Trophoblast cell (in vitro differentiated cells and primary cell): ENCODE measurements around the gene DOCK2.

Source experiments
- DNase-seq, 2 donors: peaks; one replicate each; pipeline ENCODE4 v3.0.0-alpha.2; 2016
- H2AFZ ChIP-seq: 2 replicates; pipeline ENCODE4 v1.6.1; 2013; ENCODE audit warnings: low read length, moderate library complexity, mild to moderate bottlenecking; ENCODE audit not compliant: insufficient read depth, poor library complexity
- H2AK5ac ChIP-seq: 2 replicates; pipeline ENCODE4 v1.6.1; 2013; ENCODE audit warnings: mild to moderate bottlenecking, low read length
- H2BK120ac ChIP-seq: 2 replicates; pipeline ENCODE4 v1.6.1; 2013; ENCODE audit warnings: low read length, mild to moderate bottlenecking, moderate library complexity; ENCODE audit not compliant: insufficient read depth, poor library complexity
- H2BK12ac ChIP-seq: 2 replicates; pipeline ENCODE4 v1.6.1; 2013; ENCODE audit warnings: mild to moderate bottlenecking, low read length, moderate library complexity
- H2BK5ac ChIP-seq: 2 replicates; pipeline ENCODE4 v1.6.1; 2013; ENCODE audit warnings: low read length, low read depth, moderate library complexity, mild to moderate bottlenecking; ENCODE audit not compliant: poor library complexity
- H3K14ac ChIP-seq: 2 replicates; pipeline ENCODE4 v1.6.1; 2013; ENCODE audit warnings: mild to moderate bottlenecking, low read length
- H3K18ac ChIP-seq: 2 replicates; pipeline ENCODE4 v1.6.1; 2013; ENCODE audit warnings: mild to moderate bottlenecking, low read length
- H3K23ac ChIP-seq: 2 replicates; pipeline ENCODE4 v1.6.1; 2013; ENCODE audit warnings: low read length
- H3K27ac ChIP-seq: 2 replicates; pipeline ENCODE4 v1.5.1; 2013; ENCODE audit warnings: low read depth, mild to moderate bottlenecking, inconsistent platforms, low read length, moderate library complexity
- H3K27me3 ChIP-seq: 2 replicates; pipeline ENCODE4 v1.6.1; 2013; ENCODE audit warnings: inconsistent platforms, mild to moderate bottlenecking, low read length, moderate library complexity; ENCODE audit not compliant: insufficient read depth
- H3K36me3 ChIP-seq, 2 experiments: 1 replicate in 1 of 2; 2 replicates in 1 of 2; pipeline ENCODE4 v1.6.1; 2013; ENCODE audit warnings: low read length in 2 of 2, mild to moderate bottlenecking in 2 of 2, moderate library complexity in 1 of 2; ENCODE audit not compliant: insufficient read depth in 2 of 2, control insufficient read depth in 1 of 2
- H3K4ac ChIP-seq: 2 replicates; pipeline ENCODE4 v1.6.1; 2013; ENCODE audit warnings: low read depth, mild to moderate bottlenecking, low read length, moderate library complexity
- H3K4me1 ChIP-seq, 2 experiments: 1 replicate in 1 of 2; 2 replicates in 1 of 2; pipeline ENCODE4 v1.6.1; 2013; ENCODE audit warnings: low read length in 2 of 2, mild to moderate bottlenecking in 2 of 2, moderate library complexity in 1 of 2; ENCODE audit not compliant: insufficient read depth in 2 of 2, control insufficient read depth in 1 of 2
- H3K4me2 ChIP-seq: 2 replicates; pipeline ENCODE4 v1.6.1; 2013; ENCODE audit warnings: inconsistent platforms, mild to moderate bottlenecking, low read length, moderate library complexity
- H3K4me3 ChIP-seq: 2 replicates; pipeline ENCODE4 v1.5.1; 2013; ENCODE audit warnings: mild to moderate bottlenecking, low read depth, low read length, inconsistent platforms
- H3K79me1 ChIP-seq: one replicate; pipeline ENCODE4 v1.6.1; 2013; ENCODE audit warnings: low read length
- H3K79me2 ChIP-seq: 2 replicates; pipeline ENCODE4 v1.6.1; 2013; ENCODE audit warnings: low read length, mild to moderate bottlenecking; ENCODE audit not compliant: control insufficient read depth, insufficient read depth, poor library complexity
- H3K9ac ChIP-seq: 2 replicates; pipeline ENCODE4 v1.6.1; 2013; ENCODE audit warnings: mild to moderate bottlenecking, low read length
- H3K9me3 ChIP-seq: 2 replicates; pipeline ENCODE4 v1.6.1; 2013; ENCODE audit warnings: low read depth, mild to moderate bottlenecking, control low read depth, inconsistent platforms, low read length; ENCODE audit not compliant: insufficient read depth
- H4K12ac ChIP-seq: 2 replicates; pipeline ENCODE4 v1.6.1; 2013; ENCODE audit warnings: low read depth, mild to moderate bottlenecking, low read length, moderate library complexity
- H4K8ac ChIP-seq: 2 replicates; pipeline ENCODE4 v1.6.1; 2013; ENCODE audit warnings: low read depth, mild to moderate bottlenecking, low read length, moderate library complexity
- H4K91ac ChIP-seq: one replicate; pipeline ENCODE4 v1.6.1; 2013; ENCODE audit warnings: low read depth, mild to moderate bottlenecking, low read length, moderate library complexity
- WGBS: extraction: QIAGEN DNeasy Blood & Tissue Kit; methylation state at CpG from one replicate; pipeline ENCODE4 v1.1.7; 2013; ENCODE audit warnings: missing lambda C conversion rate; ENCODE audit not compliant: insufficient read length, insufficient coverage; ENCODE audit errors: extremely low coverage; 5-methylcytosine and 5-hydroxymethylcytosine counted together

Gene DOCK2

GRCh38 chr5:169978714-169979113 lies 341.6 kb downstream of the DOCK2 start:
- Histone ChIP-seq H3K14ac (no peak overlapping the region), H4K91ac (no peak overlapping the region), H3K4me3 (no peak overlapping the region), H3K27me3 (peaks cover 2% of the 10 kb centered on the region), H3K4me1 (peaks cover 0 to 5% of the 10 kb centered on the region in 2 experiments), H3K18ac (no peak overlapping the region), H3K9me3 (no peaks in the 10 kb centered on the region), H2BK12ac (no peak overlapping the region), H4K8ac (no peak overlapping the region), H3K9ac (no peak overlapping the region), H3K4ac (no peak overlapping the region), H2BK120ac (no peak overlapping the region), H3K79me1 (no peaks in the 10 kb centered on the region), H3K79me2 (no peaks in the 10 kb centered on the region), H3K23ac (no peak overlapping the region), H3K4me2 (no peak overlapping the region), H3K27ac (no peak overlapping the region), H2BK5ac (no peak overlapping the region), H2AK5ac (no peak overlapping the region), H3K36me3 (no peaks in the 10 kb centered on the region), H4K12ac (no peak overlapping the region), H2AFZ (no peak overlapping the region)
- WGBS = no CpG with 5 or more reads among the region's 7 CpGs
- no peak for DNase-seq

GRCh38 chr5:169979871-169980270 lies 342.8 kb downstream of the DOCK2 start:
- Histone ChIP-seq H4K8ac (no peak overlapping the region), H2BK120ac (no peak overlapping the region), H3K23ac (no peak overlapping the region), H3K18ac (no peak overlapping the region), H3K4me1 (peaks cover 0 to 5% of the 10 kb centered on the region in 2 experiments), H2BK12ac (no peak overlapping the region), H2BK5ac (no peak overlapping the region), H4K91ac (no peak overlapping the region), H4K12ac (no peak overlapping the region), H3K27ac (no peak overlapping the region), H3K27me3 (peaks cover 2% of the 10 kb centered on the region), H2AFZ (no peak overlapping the region), H3K9me3 (no peaks in the 10 kb centered on the region), H2AK5ac (no peak overlapping the region), H3K4me3 (no peak overlapping the region), H3K4ac (no peak overlapping the region), H3K4me2 (peak overlapping the region; percentile 70), H3K14ac (no peak overlapping the region), H3K9ac (no peak overlapping the region), H3K36me3 (no peaks in the 10 kb centered on the region), H3K79me1 (no peaks in the 10 kb centered on the region), H3K79me2 (no peaks in the 10 kb centered on the region)
- WGBS = no CpG with 5 or more reads among the region's 3 CpGs
- DNase-seq = no peak

GRCh38 chr5:169980418-169981053 lies 343.5 kb downstream of the DOCK2 start, which contains the start of gene INSYN2B:
INSYN2B (minus strand) TSS chr5:169980495; CDS start chr5:169883898, 96,597 bp downstream.
- no peak within 1 kb of the TSS for H2AFZ ChIP-seq
- H2BK5ac ChIP-seq = no peak within 1 kb of the TSS
- no peak within 1 kb of the TSS for H3K18ac ChIP-seq
- no peak within 1 kb of the TSS for H3K23ac ChIP-seq
- no peak within 1 kb of the TSS for H2BK120ac ChIP-seq
- no peak within 1 kb of the TSS for H3K4me3 ChIP-seq
- H2BK12ac ChIP-seq = no peak within 1 kb of the TSS
- peaks cover 2% of the 10 kb centered on the region for H3K27me3 ChIP-seq
- H3K4ac ChIP-seq = no peak within 1 kb of the TSS
- no peak within 1 kb of the TSS for H3K14ac ChIP-seq
- no peak within 1 kb of the TSS for H3K9ac ChIP-seq
- no CpG with 5 or more reads among the region's 11 CpGs for WGBS
- no peak within 1 kb of the TSS for H4K91ac ChIP-seq
- peaks cover 0 to 5% of the 10 kb centered on the region in 2 experiments for H3K4me1 ChIP-seq
- no peak within 1 kb of the TSS for H3K27ac ChIP-seq
- no peaks in the 10 kb centered on the region for H3K79me1 ChIP-seq
- peak within 1 kb of the TSS; percentile 70 for H3K4me2 ChIP-seq
- no peaks in the 10 kb centered on the region for H3K36me3 ChIP-seq
- peak; percentile 39 to 76 for DNase-seq
- no peak within 1 kb of the TSS for H4K8ac ChIP-seq
- no peak within 1 kb of the TSS for H4K12ac ChIP-seq
- H2AK5ac ChIP-seq = no peak within 1 kb of the TSS
- H3K79me2 ChIP-seq = no peaks in the 10 kb centered on the region
- H3K9me3 ChIP-seq = no peaks in the 10 kb centered on the region

DNA sequence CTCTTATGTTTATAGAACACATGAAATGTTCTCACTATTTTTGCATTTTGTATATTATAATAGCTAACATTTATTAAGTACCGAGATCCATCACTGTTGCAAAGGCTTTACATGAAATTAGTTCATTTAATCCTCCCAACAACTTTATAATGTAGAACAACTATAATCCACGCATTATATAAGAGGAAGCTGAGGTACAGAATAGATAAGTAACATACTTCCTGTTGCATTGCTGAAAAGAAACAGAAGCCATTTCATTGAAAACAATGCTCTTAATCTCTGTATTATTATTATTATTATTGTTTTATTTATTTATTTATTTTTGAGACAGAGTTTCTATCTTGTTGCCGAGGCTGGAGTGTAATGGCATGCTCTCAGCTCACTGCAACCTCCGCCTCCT lies 351.1 kb downstream of the DOCK2 start:
- Histone ChIP-seq H3K4me2 (no peak overlapping the region), H3K36me3 (no peaks in the 10 kb centered on the region), H4K91ac (no peak overlapping the region), H3K9ac (no peak overlapping the region), H3K18ac (no peak overlapping the region), H4K12ac (no peak overlapping the region), H3K14ac (no peak overlapping the region), H3K27me3 (no peaks in the 10 kb centered on the region), H2BK120ac (no peak overlapping the region), H4K8ac (no peak overlapping the region), H3K4me1 (no peaks in the 10 kb centered on the region), H3K4ac (no peak overlapping the region), H3K23ac (no peak overlapping the region), H2BK12ac (no peak overlapping the region), H2AK5ac (no peak overlapping the region), H3K27ac (no peak overlapping the region), H3K79me2 (no peaks in the 10 kb centered on the region), H3K9me3 (no peaks in the 10 kb centered on the region), H2BK5ac (no peak overlapping the region), H3K79me1 (no peaks in the 10 kb centered on the region), H2AFZ (no peak overlapping the region), H3K4me3 (no peak overlapping the region)
- DNase-seq = no peak
- WGBS = no CpG with 5 or more reads among the region's 4 CpGs
